Measurements from ENCODE around the gene OVOL2.

- no peak for TF ChIP-seq EZH2phosphoT487 (IDR thresholded peaks at IDR 0.05; ENCODE audit: insufficient read depth, low read depth)
- TF ChIP-seq EZH2 (IDR thresholded peaks at IDR 0.05; ENCODE audit: insufficient read depth, poor library complexity, severe bottlenecking), result no peak
These were observed 61.5 kb downstream of the OVOL2 start for GRCh38 chr20:17995967-17996819.

Data from GM23248 (cell line).